ENCODE measurements around the gene ARPC4. TPM values are rescaled to one million over a fixed set of nuclear protein-coding genes. Genes with fewer than 3 reads are reported as not detected.

Gene ARPC4
- total and polyA plus RNA-seq, 9 donors: 74.9 to 107 (median 88.2) TPM

DNA sequence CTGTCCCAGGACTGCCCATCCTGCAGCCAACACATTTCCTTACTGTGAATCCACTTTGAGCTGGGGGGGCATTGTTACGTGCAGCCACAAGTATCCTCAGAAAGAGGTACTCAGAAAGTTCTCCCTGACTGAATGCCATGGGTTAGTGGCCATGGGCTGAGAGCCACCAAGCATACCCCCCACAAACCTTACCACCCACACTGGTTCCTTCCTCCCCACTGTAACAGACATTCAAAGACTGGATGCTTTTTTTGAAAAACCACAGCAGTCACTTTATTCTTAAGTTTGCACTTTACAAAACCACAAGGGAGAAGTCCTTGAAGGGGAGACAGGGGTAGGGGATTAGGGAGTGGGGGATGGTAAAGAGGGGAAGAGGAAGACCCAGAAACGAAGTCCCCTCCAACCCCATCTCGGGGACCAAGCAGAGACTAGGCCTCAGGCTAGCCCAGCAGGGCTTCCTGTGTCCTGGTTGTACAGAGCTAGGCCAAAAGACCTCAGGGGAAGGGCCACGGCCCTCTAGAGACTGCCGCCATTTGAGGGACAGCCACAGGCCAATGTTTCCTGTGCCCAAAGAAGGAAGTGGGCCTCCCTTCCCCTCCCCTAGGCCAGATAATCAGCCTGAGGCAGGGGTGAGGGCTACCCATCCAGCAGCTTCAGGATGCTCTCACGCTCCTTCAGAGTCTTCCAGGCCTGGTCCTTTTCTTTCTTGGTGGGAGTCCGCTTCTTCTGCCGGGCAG lies 13.0 kb upstream of the ARPC4 start:
- peaks cover 12% of the 10 kb centered on the region for H3K4me1 ChIP-seq (ENCODE audit: control insufficient read depth, insufficient read depth, low read length)
- H3K9me3 ChIP-seq (replicated peaks; ENCODE audit: control insufficient read depth, low read depth, low read length): no peaks in the 10 kb centered on the region
- H3K4me3 ChIP-seq (ENCODE audit: low read length): no peak overlapping the region
- peak; percentile 60 for DNase-seq
- H3K27me3 ChIP-seq (ENCODE audit: control insufficient read depth, insufficient read depth, low read length): no peaks in the 10 kb centered on the region
- H3K36me3 ChIP-seq (ENCODE audit: control insufficient read depth, insufficient read depth, low read length): peaks cover 39% of the 10 kb centered on the region
- 83% methylated on average over 3 of the region's 8 CpGs for WGBS (ENCODE audit: insufficient coverage)
- H3K27ac ChIP-seq (ENCODE audit: low read length): no peak overlapping the region

DNA sequence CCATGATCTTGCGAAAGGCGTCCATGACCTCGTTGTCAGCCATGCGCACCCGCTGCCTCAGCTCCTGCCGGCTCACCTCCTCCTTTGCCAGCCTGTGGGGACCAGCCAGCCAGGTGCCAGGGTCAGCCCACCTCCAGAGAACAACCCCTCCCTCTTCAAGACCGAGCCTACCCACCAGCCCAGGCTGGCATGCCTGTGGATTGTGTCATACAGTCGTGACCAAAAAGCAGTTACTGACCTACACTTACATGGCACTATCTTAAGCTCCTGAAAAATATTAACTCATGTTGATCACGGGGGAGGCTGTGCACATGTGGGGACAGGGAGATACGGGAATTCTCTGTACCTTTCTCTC lies 12.4 kb upstream of the ARPC4 start:
- no peaks in the 10 kb centered on the region for H3K27me3 ChIP-seq (ENCODE audit: control insufficient read depth, insufficient read depth, low read length)
- no peak overlapping the region for H3K4me3 ChIP-seq (ENCODE audit: low read length)
- no peak for DNase-seq
- peaks cover 44% of the 10 kb centered on the region for H3K36me3 ChIP-seq (ENCODE audit: control insufficient read depth, insufficient read depth, low read length)
- WGBS (ENCODE audit: insufficient coverage): 92% methylated on average over 6 of the region's 10 CpGs
- H3K27ac ChIP-seq (ENCODE audit: low read length): no peak overlapping the region
- peaks cover 12% of the 10 kb centered on the region for H3K4me1 ChIP-seq (ENCODE audit: control insufficient read depth, insufficient read depth, low read length)
- H3K9me3 ChIP-seq (replicated peaks; ENCODE audit: control insufficient read depth, low read depth, low read length): no peaks in the 10 kb centered on the region

GRCh38 chr3:9780910-9781309 lies 12.0 kb upstream of the ARPC4 start:
- peaks cover 48% of the 10 kb centered on the region for H3K36me3 ChIP-seq (ENCODE audit: control insufficient read depth, insufficient read depth, low read length)
- no peaks in the 10 kb centered on the region for H3K9me3 ChIP-seq (replicated peaks; ENCODE audit: control insufficient read depth, low read depth, low read length)
- H3K27me3 ChIP-seq (ENCODE audit: control insufficient read depth, insufficient read depth, low read length): no peaks in the 10 kb centered on the region
- no peak for DNase-seq
- peaks cover 12% of the 10 kb centered on the region for H3K4me1 ChIP-seq (ENCODE audit: control insufficient read depth, insufficient read depth, low read length)
- no peak overlapping the region for H3K27ac ChIP-seq (ENCODE audit: low read length)
- 100% methylated on average over 1 of the region's 4 CpGs for WGBS (ENCODE audit: insufficient coverage)
- H3K4me3 ChIP-seq (ENCODE audit: low read length): no peak overlapping the region

- WGBS (ENCODE audit: insufficient coverage): 57% methylated on average over 1 of the region's 1 CpG
- Histone ChIP-seq H3K27ac (ENCODE audit: low read length) (no peak overlapping the region), H3K36me3 (ENCODE audit: control insufficient read depth, insufficient read depth, low read length) (peaks cover 54% of the 10 kb centered on the region), H3K4me1 (ENCODE audit: control insufficient read depth, insufficient read depth, low read length) (peaks cover 12% of the 10 kb centered on the region), H3K9me3 (replicated peaks; ENCODE audit: control insufficient read depth, low read depth, low read length) (no peaks in the 10 kb centered on the region), H3K4me3 (ENCODE audit: low read length) (no peak overlapping the region), H3K27me3 (ENCODE audit: control insufficient read depth, insufficient read depth, low read length) (no peaks in the 10 kb centered on the region)
- no peak for DNase-seq
Measured at GRCh38 chr3:9781551-9781950, 11.3 kb upstream of the ARPC4 start.

- 85% methylated on average over 2 of the region's 3 CpGs for WGBS (ENCODE audit: insufficient coverage)
- Histone ChIP-seq H3K4me1 (ENCODE audit: control insufficient read depth, insufficient read depth, low read length) (peaks cover 12% of the 10 kb centered on the region), H3K27ac (ENCODE audit: low read length) (no peak overlapping the region), H3K27me3 (ENCODE audit: control insufficient read depth, insufficient read depth, low read length) (no peaks in the 10 kb centered on the region), H3K4me3 (ENCODE audit: low read length) (no peak overlapping the region), H3K36me3 (ENCODE audit: control insufficient read depth, insufficient read depth, low read length) (peaks cover 58% of the 10 kb centered on the region), H3K9me3 (replicated peaks; ENCODE audit: control insufficient read depth, low read depth, low read length) (no peaks in the 10 kb centered on the region)
- DNase-seq: no peak
Measured at GRCh38 chr3:9781978-9782603, 10.8 kb upstream of the ARPC4 start.

DNA sequence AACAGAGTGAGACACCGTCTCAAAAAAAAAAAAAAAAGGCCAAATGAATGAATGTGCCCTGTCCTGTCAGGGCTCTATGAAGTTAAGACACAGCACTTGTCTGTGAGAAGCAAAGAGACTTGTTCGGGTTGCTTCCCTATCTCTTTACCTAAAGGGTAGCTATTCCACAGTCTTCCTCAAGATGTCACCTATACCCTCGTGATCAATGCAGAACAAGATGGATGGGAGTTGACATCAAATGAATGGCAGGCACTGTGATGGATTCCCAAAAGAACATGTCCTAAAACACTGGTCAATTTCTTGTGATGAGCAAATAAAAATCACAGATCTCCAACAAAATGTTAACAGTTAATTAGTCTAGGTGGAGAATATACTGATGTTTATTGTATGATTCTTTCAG lies 10.1 kb upstream of the ARPC4 start:
- DNase-seq: no peak
- Histone ChIP-seq H3K27ac (ENCODE audit: low read length) (no peak overlapping the region), H3K9me3 (replicated peaks; ENCODE audit: control insufficient read depth, low read depth, low read length) (no peaks in the 10 kb centered on the region), H3K27me3 (ENCODE audit: control insufficient read depth, insufficient read depth, low read length) (no peaks in the 10 kb centered on the region), H3K36me3 (ENCODE audit: control insufficient read depth, insufficient read depth, low read length) (peaks cover 64% of the 10 kb centered on the region), H3K4me1 (ENCODE audit: control insufficient read depth, insufficient read depth, low read length) (peaks cover 10% of the 10 kb centered on the region), H3K4me3 (ENCODE audit: low read length) (no peak overlapping the region)
- WGBS (ENCODE audit: insufficient coverage): 88% methylated on average over 1 of the region's 3 CpGs

GRCh38 chr3:9783954-9784353 lies 8.9 kb upstream of the ARPC4 start:
- DNase-seq: no peak
- H3K27me3 ChIP-seq (ENCODE audit: control insufficient read depth, insufficient read depth, low read length): no peaks in the 10 kb centered on the region
- H3K36me3 ChIP-seq (ENCODE audit: control insufficient read depth, insufficient read depth, low read length): peaks cover 70% of the 10 kb centered on the region
- 88% methylated on average over 14 of the region's 14 CpGs for WGBS (ENCODE audit: insufficient coverage)
- no peak overlapping the region for H3K4me3 ChIP-seq (ENCODE audit: low read length)
- H3K9me3 ChIP-seq (replicated peaks; ENCODE audit: control insufficient read depth, low read depth, low read length): no peaks in the 10 kb centered on the region
- H3K4me1 ChIP-seq (ENCODE audit: control insufficient read depth, insufficient read depth, low read length): peaks cover 3% of the 10 kb centered on the region
- no peak overlapping the region for H3K27ac ChIP-seq (ENCODE audit: low read length)

DNA sequence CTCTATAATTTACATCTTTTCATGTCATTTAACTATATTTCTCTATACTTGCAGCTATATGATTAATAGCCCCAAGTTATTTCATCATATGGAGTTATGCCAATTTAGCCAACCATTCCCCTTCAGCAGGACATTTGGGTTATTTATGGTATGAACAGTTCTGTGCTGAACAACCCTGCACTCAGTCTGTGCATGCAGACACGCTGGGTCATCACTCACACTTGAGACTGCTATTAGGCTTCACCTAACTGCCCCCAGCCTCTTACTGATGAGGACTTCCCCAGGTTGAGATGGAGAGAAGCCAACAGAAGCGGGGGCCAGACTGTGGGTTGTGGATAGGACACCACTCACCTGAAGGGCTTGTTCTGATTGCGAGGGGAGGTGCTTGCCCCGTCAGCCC lies 7.9 kb upstream of the ARPC4 start:
- peaks cover 75% of the 10 kb centered on the region for H3K36me3 ChIP-seq (ENCODE audit: control insufficient read depth, insufficient read depth, low read length)
- H3K27me3 ChIP-seq (ENCODE audit: control insufficient read depth, insufficient read depth, low read length): no peaks in the 10 kb centered on the region
- H3K9me3 ChIP-seq (replicated peaks; ENCODE audit: control insufficient read depth, low read depth, low read length): no peaks in the 10 kb centered on the region
- H3K27ac ChIP-seq (ENCODE audit: low read length): no peak overlapping the region
- H3K4me3 ChIP-seq (ENCODE audit: low read length): no peak overlapping the region
- no peak for DNase-seq
- no CpG with 5 or more reads among the region's 4 CpGs for whole genome bisulfite sequencing (ENCODE audit: insufficient coverage)
- no peaks in the 10 kb centered on the region for H3K4me1 ChIP-seq (ENCODE audit: control insufficient read depth, insufficient read depth, low read length)

DNA sequence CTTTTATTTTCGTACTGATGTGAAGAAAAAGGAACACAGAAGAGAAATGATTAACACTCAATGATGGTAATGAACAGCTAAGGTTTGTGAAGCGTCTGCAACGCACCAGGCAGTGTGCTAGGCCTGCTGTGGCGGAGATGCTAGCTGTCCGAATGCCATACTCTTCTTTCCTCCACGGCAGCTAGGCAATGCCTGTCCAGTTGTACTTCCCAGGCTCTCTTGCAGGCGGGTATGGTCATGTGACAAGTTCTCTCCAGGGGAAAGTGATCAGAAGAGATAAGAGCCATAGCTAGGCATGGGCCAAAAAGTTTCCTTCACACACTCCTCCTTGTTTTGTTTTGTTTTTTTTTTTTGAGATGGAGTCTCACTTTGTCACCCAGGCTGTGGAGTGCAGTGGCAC lies 7.3 kb upstream of the ARPC4 start:
- no peaks in the 10 kb centered on the region for H3K27me3 ChIP-seq (ENCODE audit: control insufficient read depth, insufficient read depth, low read length)
- no peak overlapping the region for H3K4me3 ChIP-seq (ENCODE audit: low read length)
- H3K36me3 ChIP-seq (ENCODE audit: control insufficient read depth, insufficient read depth, low read length): peaks cover 73% of the 10 kb centered on the region
- WGBS (ENCODE audit: insufficient coverage): 88% methylated on average over 5 of the region's 7 CpGs
- DNase-seq: no peak
- no peak overlapping the region for H3K27ac ChIP-seq (ENCODE audit: low read length)
- no peaks in the 10 kb centered on the region for H3K9me3 ChIP-seq (replicated peaks; ENCODE audit: control insufficient read depth, low read depth, low read length)
- H3K4me1 ChIP-seq (ENCODE audit: control insufficient read depth, insufficient read depth, low read length): no peaks in the 10 kb centered on the region

DNA sequence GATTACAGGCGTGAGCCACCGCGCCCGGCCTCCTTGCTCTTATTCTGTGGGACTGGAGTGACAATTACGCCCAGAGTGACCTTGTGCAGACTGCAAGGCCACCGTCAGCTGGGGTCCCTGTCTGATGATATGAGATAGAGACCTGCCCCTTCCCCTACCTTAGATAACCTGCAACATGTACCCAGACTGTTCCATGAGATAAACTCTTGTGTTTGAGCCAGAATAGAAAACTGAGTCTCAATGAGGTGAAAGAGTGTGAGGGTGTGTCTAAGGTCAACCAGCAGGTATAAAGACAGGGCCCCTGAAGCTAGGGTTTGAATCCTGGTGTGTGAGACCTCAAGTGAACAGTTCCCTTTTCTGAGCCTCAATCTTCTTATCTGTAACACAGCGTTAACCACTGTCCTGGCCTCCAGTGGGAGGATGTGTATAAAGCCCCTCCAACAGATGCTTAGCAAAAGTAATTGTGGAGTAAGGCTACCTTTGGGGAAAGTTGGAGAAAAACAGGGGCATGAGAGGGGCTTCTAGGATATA lies 6.6 kb upstream of the ARPC4 start:
- no CpG with 5 or more reads among the region's 7 CpGs for WGBS (ENCODE audit: insufficient coverage)
- H3K27me3 ChIP-seq (ENCODE audit: control insufficient read depth, insufficient read depth, low read length): no peaks in the 10 kb centered on the region
- no peak for DNase-seq
- no peaks in the 10 kb centered on the region for H3K9me3 ChIP-seq (replicated peaks; ENCODE audit: control insufficient read depth, low read depth, low read length)
- H3K4me1 ChIP-seq (ENCODE audit: control insufficient read depth, insufficient read depth, low read length): peaks cover under 1% of the 10 kb centered on the region
- no peak overlapping the region for H3K4me3 ChIP-seq (ENCODE audit: low read length)
- peaks cover 72% of the 10 kb centered on the region for H3K36me3 ChIP-seq (ENCODE audit: control insufficient read depth, insufficient read depth, low read length)
- H3K27ac ChIP-seq (ENCODE audit: low read length): no peak overlapping the region

Data from muscle of leg (tissue), 11 donors.